NCI-H1105 (cell line): ENCODE measurements around the gene DHRS7B.
"Not testable (repeated sequence)": the region's sequence is repeated elsewhere in the genome, so short reads cannot be mapped to it uniquely, and the experiment has no call there.

ENCODE experiments used
- DNase-seq: peaks from one replicate; lab custom pipeline; 2025; lab: John Stamatoyannopoulos, UW

DHRS7B gene

GRCh38 chr17:21126645-21127508 lies at the start of gene DHRS7B:
TSS of gene DHRS7B (plus strand) at chr17:21126964. CDS start at chr17:21126972, 8 bp downstream.
- peak; percentile 98 for DNase-seq

- no peak for DNase-seq
Measured at GRCh38 chr17:21077281-21077680, 49.5 kb upstream of the DHRS7B start.

- DNase-seq = no peak
Measured at GRCh38 chr17:21078016-21078780, 48.6 kb upstream of the DHRS7B start.

- DNase-seq = no peak
Measured at GRCh38 chr17:21079196-21079595, 47.6 kb upstream of the DHRS7B start.

GRCh38 chr17:21082001-21082436 lies 44.7 kb upstream of the DHRS7B start:
- DNase-seq = no peak

- DNase-seq = not testable (repeated sequence)
Measured at GRCh38 chr17:21085280-21085679, 41.5 kb upstream of the DHRS7B start.

GRCh38 chr17:21085707-21086106 lies 41.1 kb upstream of the DHRS7B start:
- DNase-seq = no peak

- DNase-seq = no peak
Measured at GRCh38 chr17:21089145-21089544, 37.6 kb upstream of the DHRS7B start.

- no peak for DNase-seq
Measured at GRCh38 chr17:21089933-21090901, 36.5 kb upstream of the DHRS7B start.

GRCh38 chr17:21090902-21091618 lies 35.7 kb upstream of the DHRS7B start:
- no peak for DNase-seq

- no peak for DNase-seq
Measured at GRCh38 chr17:21094298-21094704, 32.5 kb upstream of the DHRS7B start.

GRCh38 chr17:21095735-21096134 lies 31.0 kb upstream of the DHRS7B start:
- no peak for DNase-seq

GRCh38 chr17:21096874-21097273 lies 29.9 kb upstream of the DHRS7B start:
- no peak for DNase-seq

GRCh38 chr17:21098934-21099689 lies 27.7 kb upstream of the DHRS7B start:
- DNase-seq = peak; percentile 95

GRCh38 chr17:21100636-21101035 lies 26.1 kb upstream of the DHRS7B start:
- no peak for DNase-seq

GRCh38 chr17:21104608-21105007 lies 22.2 kb upstream of the DHRS7B start:
- no peak for DNase-seq

- no peak for DNase-seq
Measured at GRCh38 chr17:21105064-21105894, 21.5 kb upstream of the DHRS7B start.

GRCh38 chr17:21106316-21106715 lies 20.4 kb upstream of the DHRS7B start:
- DNase-seq = no peak

GRCh38 chr17:21107067-21107650 lies 19.6 kb upstream of the DHRS7B start:
- not testable (repeated sequence) for DNase-seq
